ENCODE measurements around the gene RECK.
"Not testable (repeated sequence)": the region's sequence is repeated elsewhere in the genome, so short reads cannot be mapped to it uniquely, and the experiment has no call there.

Gene RECK

GRCh38 chr9:36063804-36064447, 27.2 kb downstream of the RECK start:
- DNase-seq = peak; percentile 50

- DNase-seq = peak; percentile 45
Measured at GRCh38 chr9:36064448-36065037, 27.8 kb downstream of the RECK start.

- DNase-seq = no peak
Measured at GRCh38 chr9:36074055-36074454, 37.3 kb downstream of the RECK start.

GRCh38 chr9:36074870-36075532, 38.3 kb downstream of the RECK start:
- DNase-seq = peak; percentile 80

- no peak for DNase-seq
Measured at GRCh38 chr9:36078051-36078450, 41.3 kb downstream of the RECK start.

GRCh38 chr9:36080519-36080918, 43.8 kb downstream of the RECK start:
- no peak for DNase-seq

- DNase-seq = no peak
Measured at GRCh38 chr9:36082931-36083330, 46.2 kb downstream of the RECK start.

GRCh38 chr9:36086442-36086841, 49.7 kb downstream of the RECK start:
- DNase-seq = no peak

- DNase-seq = not testable (repeated sequence)
Measured at GRCh38 chr9:36087054-36087453, 50.3 kb downstream of the RECK start.

GRCh38 chr9:36088020-36088419, 51.3 kb downstream of the RECK start:
- no peak for DNase-seq

GRCh38 chr9:36091026-36091953, 54.6 kb downstream of the RECK start:
- DNase-seq = peak; percentile 77

GRCh38 chr9:36092014-36092413, 55.3 kb downstream of the RECK start:
- DNase-seq = no peak

- DNase-seq = no peak
Measured at GRCh38 chr9:36092509-36093215, 55.9 kb downstream of the RECK start.

GRCh38 chr9:36093384-36093783, 56.7 kb downstream of the RECK start:
- DNase-seq = no peak

- DNase-seq = no peak
Measured at GRCh38 chr9:36099718-36100117, 63.0 kb downstream of the RECK start.

- DNase-seq = peak; percentile 95
Measured at GRCh38 chr9:36100532-36100931, 63.8 kb downstream of the RECK start.

GRCh38 chr9:36101916-36102741, 65.4 kb downstream of the RECK start:
- peak; percentile 100 for DNase-seq

GRCh38 chr9:36102742-36103495, 66.2 kb downstream of the RECK start:
- peak; percentile 78 for DNase-seq

GRCh38 chr9:36109071-36109470, 72.4 kb downstream of the RECK start:
- DNase-seq = no peak

- DNase-seq = no peak
Measured at GRCh38 chr9:36110434-36110833, 73.7 kb downstream of the RECK start.

GRCh38 chr9:36112516-36112915, 75.8 kb downstream of the RECK start:
- DNase-seq = no peak
